HEK293 (cell line): ENCODE data around the gene SLC39A11.

Source experiments
- CTCF ChIA-PET: fragments of 350-600 bp; formaldehyde crosslinking; extraction: SDS; loops from one replicate; lab custom pipeline; 2021; ENCODE audit warnings: antibody characterized with exemption; lab: Yijun Ruan, JAX
- POLR2A ChIA-PET: fragments of 300-600 bp; formaldehyde crosslinking; extraction: SDS; loops from one replicate; lab custom pipeline; 2020; ENCODE audit warnings: antibody characterized with exemption, inconsistent platforms; lab: Yijun Ruan, JAX
- H3K27ac ChIP-seq: fragments of 200-500 bp; sonication (Bioruptor generic); 2 replicates; pipeline ENCODE4 v1.5.1; 2014; ENCODE audit warnings: low read depth, low read length, control low read depth, inconsistent platforms; ENCODE audit errors: extremely low read depth
- H3K36me3 ChIP-seq, 2 experiments: fragments of 200-500 bp in 1 of 2; sonication (Bioruptor generic) in 1 of 2; 1 replicate in 1 of 2; 2 replicates in 1 of 2; pipeline ENCODE4 v1.5.1; 2014 to 2017; ENCODE audit warnings: inconsistent platforms in 2 of 2, low read length in 2 of 2; ENCODE audit not compliant: control insufficient read depth in 2 of 2, insufficient read depth in 1 of 2
- H3K4me1 ChIP-seq: fragments of 200-500 bp; sonication (Bioruptor generic); 2 replicates; pipeline ENCODE4 v1.5.1; 2014; ENCODE audit warnings: mild to moderate bottlenecking, low read length, inconsistent platforms; ENCODE audit not compliant: control insufficient read depth, insufficient read depth
- H3K4me3 ChIP-seq: 2 replicates; pipeline ENCODE4 v1.5.1; 2011; ENCODE audit warnings: low read depth, mild to moderate bottlenecking, control low read depth, low read length, moderate library complexity
- H3K9me3 ChIP-seq: fragments of 200-500 bp; sonication (Bioruptor generic); 2 replicates; pipeline ENCODE4 v1.5.1; 2014; ENCODE audit warnings: low read depth, low read length, inconsistent platforms; ENCODE audit not compliant: control insufficient read depth, insufficient read depth
- EGR2 ChIP-seq: fragments of 450-650 bp; formaldehyde crosslinking; IDR thresholded peaks from 2 replicates; pipeline ENCODE4 v1.5.1; 2016; ENCODE audit warnings: low read depth, missing biosample characterization, missing genetic modification characterization
- GFI1B ChIP-seq: fragments of 450-650 bp; formaldehyde crosslinking; IDR thresholded peaks from 2 replicates; pipeline ENCODE4 v1.5.1; 2016; ENCODE audit warnings: missing biosample characterization, missing genetic modification characterization
- GLIS1 ChIP-seq: fragments of 450-650 bp; formaldehyde crosslinking; IDR thresholded peaks from 2 replicates; pipeline ENCODE4 v1.5.1; 2016; ENCODE audit warnings: missing biosample characterization, missing genetic modification characterization
- PRDM10 ChIP-seq: fragments of 450-650 bp; formaldehyde crosslinking; IDR thresholded peaks from 2 replicates; pipeline ENCODE4 v1.5.1; 2016; ENCODE audit warnings: missing biosample characterization, missing genetic modification characterization
- YY1 ChIP-seq: fragments of 450-650 bp; formaldehyde crosslinking; IDR thresholded peaks from 2 replicates; pipeline ENCODE4 v1.5.1; 2018; ENCODE audit warnings: missing biosample characterization, missing genetic modification characterization
- ZBTB20 ChIP-seq: fragments of 450-650 bp; formaldehyde crosslinking; IDR thresholded peaks from 2 replicates; pipeline ENCODE4 v1.5.1; 2016; ENCODE audit warnings: missing biosample characterization, missing genetic modification characterization
- ZBTB7A ChIP-seq: fragments of 450-650 bp; formaldehyde crosslinking; IDR thresholded peaks from 2 replicates; pipeline ENCODE4 v1.5.1; 2016; ENCODE audit warnings: low read depth, missing biosample characterization, missing genetic modification characterization
- ZEB2 ChIP-seq: fragments of 450-650 bp; formaldehyde crosslinking; IDR thresholded peaks from 2 replicates; pipeline ENCODE4 v1.5.1; 2016; ENCODE audit warnings: missing biosample characterization, missing genetic modification characterization
- ZFP3 ChIP-seq: fragments of 450-650 bp; formaldehyde crosslinking; IDR thresholded peaks from 2 replicates; pipeline ENCODE4 v1.5.1; 2016; ENCODE audit warnings: low read depth, missing biosample characterization, missing genetic modification characterization
- ZFP69B ChIP-seq: fragments of 450-650 bp; formaldehyde crosslinking; IDR thresholded peaks from 2 replicates; pipeline ENCODE4 v1.5.1; 2016; ENCODE audit warnings: missing biosample characterization, missing genetic modification characterization
- ZNF140 ChIP-seq: fragments of 450-650 bp; formaldehyde crosslinking; IDR thresholded peaks from 2 replicates; pipeline ENCODE4 v1.5.1; 2016; ENCODE audit warnings: missing biosample characterization, missing genetic modification characterization
- ZNF157 ChIP-seq: fragments of 450-650 bp; formaldehyde crosslinking; IDR thresholded peaks from 2 replicates; pipeline ENCODE4 v1.5.1; 2016; ENCODE audit warnings: missing biosample characterization, missing genetic modification characterization
- ZNF221 ChIP-seq: fragments of 450-650 bp; formaldehyde crosslinking; IDR thresholded peaks from 2 replicates; pipeline ENCODE4 v1.5.1; 2017; ENCODE audit warnings: missing biosample characterization, missing genetic modification characterization, borderline replicate concordance
- ZNF274 ChIP-seq, 2 experiments: fragments of 200-500 bp in 1 of 2; fragments of 450-650 bp in 1 of 2; sonication (Bioruptor generic) in 1 of 2; formaldehyde crosslinking in 1 of 2; IDR thresholded peaks; 2 replicates each; pipeline versions ENCODE4 v1.5.1 to v1.6.1; 2014 to 2016; ENCODE audit warnings: borderline replicate concordance in 1 of 2, inconsistent platforms in 1 of 2, low read length in 1 of 2, missing biosample characterization in 1 of 2, missing genetic modification characterization in 1 of 2
- ZNF366 ChIP-seq: fragments of 450-650 bp; formaldehyde crosslinking; conservative IDR thresholded peaks from 2 replicates; pipeline ENCODE4 v1.5.1; 2016; ENCODE audit warnings: missing biosample characterization, missing genetic modification characterization
- ZNF423 ChIP-seq: fragments of 450-650 bp; formaldehyde crosslinking; IDR thresholded peaks from 2 replicates; pipeline ENCODE4 v1.5.1; 2016; ENCODE audit warnings: missing biosample characterization, missing genetic modification characterization
- ZNF433 ChIP-seq: fragments of 450-650 bp; formaldehyde crosslinking; IDR thresholded peaks from 2 replicates; pipeline ENCODE4 v1.5.1; 2016; ENCODE audit warnings: missing biosample characterization, missing genetic modification characterization, low read depth
- ZNF48 ChIP-seq: fragments of 450-650 bp; formaldehyde crosslinking; IDR thresholded peaks from 2 replicates; pipeline ENCODE4 v1.5.1; 2016; ENCODE audit warnings: missing biosample characterization, missing genetic modification characterization
- ZNF571 ChIP-seq: fragments of 450-650 bp; formaldehyde crosslinking; IDR thresholded peaks from 2 replicates; pipeline ENCODE4 v1.5.0; 2017; ENCODE audit warnings: missing biosample characterization, missing genetic modification characterization
- ZNF585B ChIP-seq: fragments of 450-650 bp; formaldehyde crosslinking; IDR thresholded peaks from 2 replicates; pipeline ENCODE4 v1.5.1; 2016; ENCODE audit warnings: missing biosample characterization, missing genetic modification characterization
- ZNF768 ChIP-seq: fragments of 450-650 bp; formaldehyde crosslinking; IDR thresholded peaks from 2 replicates; pipeline ENCODE4 v1.5.1; 2018; ENCODE audit warnings: missing biosample characterization, mild to moderate bottlenecking, missing genetic modification characterization
- TF ChIP-seq, protein P1 (sequence below): fragments of 450-650 bp; formaldehyde crosslinking; IDR thresholded peaks from 2 replicates; pipeline ENCODE4 v1.5.1; 2016; ENCODE audit warnings: missing biosample characterization, missing genetic modification characterization
- TF ChIP-seq, protein P2 (sequence below): sonication (generic); formaldehyde crosslinking; IDR thresholded peaks from 2 replicates; pipeline ENCODE4 v1.8.1; 2022; ENCODE audit warnings: mild to moderate bottlenecking, moderate library complexity, missing genetic modification reagents
- TF ChIP-seq, protein P3 (sequence below): fragments of 450-650 bp; formaldehyde crosslinking; IDR thresholded peaks from 2 replicates; pipeline ENCODE4 v1.5.1; 2016; ENCODE audit warnings: missing biosample characterization, missing genetic modification characterization

The SLC39A11 gene

DNA sequence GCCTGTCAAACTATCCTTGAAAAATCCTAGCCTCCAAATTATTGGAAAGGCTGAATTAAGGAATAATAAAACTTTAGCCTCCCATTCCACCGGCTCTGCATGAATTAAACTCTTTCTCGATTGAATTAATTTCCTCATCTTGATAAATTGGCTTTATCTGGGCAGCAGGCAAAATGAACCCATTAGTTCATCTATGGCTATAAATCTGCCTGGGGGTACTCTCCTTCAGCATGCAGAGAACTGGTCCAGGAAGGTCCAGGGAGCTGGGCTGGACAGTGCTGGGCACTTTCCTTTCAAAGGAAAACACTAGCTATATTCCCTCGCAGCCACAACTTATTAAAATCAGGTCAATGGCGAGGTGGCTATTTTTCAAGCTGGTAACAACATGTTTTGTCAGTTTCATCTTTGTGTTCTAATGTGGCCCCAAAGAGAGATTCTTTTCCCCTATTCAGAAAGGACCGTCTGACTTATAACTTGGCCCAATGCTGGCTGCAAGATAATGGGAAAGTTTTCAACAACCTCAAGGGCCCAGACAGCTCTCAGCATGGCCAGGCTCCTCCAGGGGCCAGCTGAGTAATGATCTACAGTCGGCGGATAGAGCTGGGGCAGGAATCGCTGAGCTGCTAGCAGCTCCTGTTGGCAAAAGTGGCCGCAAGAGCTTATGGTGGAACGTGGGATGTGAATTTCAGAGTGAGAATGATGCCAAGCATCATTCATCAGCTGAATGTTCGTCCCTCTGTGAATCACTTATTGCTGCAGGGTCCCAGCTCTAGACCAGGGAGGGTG is 326.9 kb downstream of the SLC39A11 start:
- POLR2A ChIA-PET, result no interaction called here
- no peak overlapping the region for H3K4me3 ChIP-seq
- TF ChIP-seq GFI1B (tag by site-specific recombination), result no peak
- TF ChIP-seq, protein P1, sequence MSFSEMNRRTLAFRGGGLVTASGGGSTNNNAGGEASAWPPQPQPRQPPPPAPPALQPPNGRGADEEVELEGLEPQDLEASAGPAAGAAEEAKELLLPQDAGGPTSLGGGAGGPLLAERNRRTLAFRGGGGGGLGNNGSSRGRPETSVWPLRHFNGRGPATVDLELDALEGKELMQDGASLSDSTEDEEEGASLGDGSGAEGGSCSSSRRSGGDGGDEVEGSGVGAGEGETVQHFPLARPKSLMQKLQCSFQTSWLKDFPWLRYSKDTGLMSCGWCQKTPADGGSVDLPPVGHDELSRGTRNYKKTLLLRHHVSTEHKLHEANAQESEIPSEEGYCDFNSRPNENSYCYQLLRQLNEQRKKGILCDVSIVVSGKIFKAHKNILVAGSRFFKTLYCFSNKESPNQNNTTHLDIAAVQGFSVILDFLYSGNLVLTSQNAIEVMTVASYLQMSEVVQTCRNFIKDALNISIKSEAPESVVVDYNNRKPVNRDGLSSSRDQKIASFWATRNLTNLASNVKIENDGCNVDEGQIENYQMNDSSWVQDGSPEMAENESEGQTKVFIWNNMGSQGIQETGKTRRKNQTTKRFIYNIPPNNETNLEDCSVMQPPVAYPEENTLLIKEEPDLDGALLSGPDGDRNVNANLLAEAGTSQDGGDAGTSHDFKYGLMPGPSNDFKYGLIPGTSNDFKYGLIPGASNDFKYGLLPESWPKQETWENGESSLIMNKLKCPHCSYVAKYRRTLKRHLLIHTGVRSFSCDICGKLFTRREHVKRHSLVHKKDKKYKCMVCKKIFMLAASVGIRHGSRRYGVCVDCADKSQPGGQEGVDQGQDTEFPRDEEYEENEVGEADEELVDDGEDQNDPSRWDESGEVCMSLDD, result no peak
- TF ChIP-seq ZEB2 (tag by site-specific recombination), result no peak
- TF ChIP-seq YY1 (tag by site-specific recombination), result no peak
- TF ChIP-seq, all 188 proteins: peak for 0
- Histone ChIP-seq H3K9me3 (no peaks in the 10 kb centered on the region), H3K36me3 (no peaks in the 10 kb centered on the region), H3K4me1 (0 out of 2 replicates have a peak, but pooled peaks cover 2% of the 10 kb centered on the region), H3K27ac (no peak overlapping the region)
- CTCF ChIA-PET, result no interaction called here

- no peak overlapping the region for H3K27ac ChIP-seq
- H3K9me3 ChIP-seq, result no peaks in the 10 kb centered on the region
- TF ChIP-seq ZBTB20 (no peak), ZFP3 (no peak), ZBTB7A (tag by site-specific recombination) (no peak), ZNF48 (tag by site-specific recombination) (no peak), ZNF221 (tag by site-specific recombination) (no peak), ZNF423 (tag by site-specific recombination) (no peak), ZNF571 (tag by site-specific recombination) (no peak), ZNF366 (no peak), ZNF274 (IDR thresholded peaks at IDR 0.05; ENCODE audit: low read length) (no peak), ZNF274 (tag by site-specific recombination; IDR thresholded peaks at IDR 0.05; ENCODE audit: borderline replicate concordance) (no peak)
- TF ChIP-seq, protein P2, sequence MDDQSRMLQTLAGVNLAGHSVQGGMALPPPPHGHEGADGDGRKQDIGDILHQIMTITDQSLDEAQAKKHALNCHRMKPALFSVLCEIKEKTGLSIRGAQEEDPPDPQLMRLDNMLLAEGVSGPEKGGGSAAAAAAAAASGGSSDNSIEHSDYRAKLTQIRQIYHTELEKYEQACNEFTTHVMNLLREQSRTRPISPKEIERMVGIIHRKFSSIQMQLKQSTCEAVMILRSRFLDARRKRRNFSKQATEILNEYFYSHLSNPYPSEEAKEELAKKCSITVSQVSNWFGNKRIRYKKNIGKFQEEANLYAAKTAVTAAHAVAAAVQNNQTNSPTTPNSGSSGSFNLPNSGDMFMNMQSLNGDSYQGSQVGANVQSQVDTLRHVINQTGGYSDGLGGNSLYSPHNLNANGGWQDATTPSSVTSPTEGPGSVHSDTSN, result no peak
- 0 out of 2 replicates have a peak, but pooled peaks cover 2% of the 10 kb centered on the region for H3K4me1 ChIP-seq
- ChIA-PET CTCF (no interaction called here), POLR2A (no interaction called here)
- H3K4me3 ChIP-seq, result no peak overlapping the region
- H3K36me3 ChIP-seq, result no peaks in the 10 kb centered on the region
Measured at GRCh38 chr17:72764632-72765041, 327.9 kb downstream of the SLC39A11 start.

DNA sequence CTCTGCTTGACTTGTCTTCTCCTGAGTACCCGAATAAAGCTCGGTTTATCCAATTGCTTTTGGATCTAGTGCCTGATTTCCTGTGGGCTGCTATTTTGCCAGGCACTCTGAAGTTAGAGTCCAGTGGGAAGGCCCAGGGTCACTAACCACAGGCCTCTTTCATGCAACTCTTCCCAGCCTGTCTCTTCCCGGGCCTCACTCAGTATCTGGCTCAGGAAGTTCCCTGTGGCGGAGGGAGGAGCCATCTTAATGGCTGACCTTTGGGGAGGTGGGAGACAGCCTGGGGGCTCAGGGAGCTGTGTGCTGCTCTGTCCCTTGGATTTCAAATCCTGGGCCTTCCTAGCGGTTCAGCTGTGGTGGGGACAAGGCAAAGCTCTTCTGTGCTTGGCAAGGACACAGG is 328.5 kb downstream of the SLC39A11 start:
- no peak overlapping the region for H3K4me3 ChIP-seq
- no peaks in the 10 kb centered on the region for H3K9me3 ChIP-seq
- 0 out of 2 replicates have a peak, but pooled peaks cover 2% of the 10 kb centered on the region for H3K4me1 ChIP-seq
- CTCF ChIA-PET, result interaction anchor here (1.1 to 1.3 kb wide), 2 partner anchors 10 to 39 kb away, joined by 4 to 5 read pairs; no protein-coding TSS in a partner anchor
- no peak overlapping the region for H3K27ac ChIP-seq
- H3K36me3 ChIP-seq, result no peaks in the 10 kb centered on the region
- POLR2A ChIA-PET, result no interaction called here
- no peak for TF ChIP-seq ZNF768 (tag by site-specific recombination)
- no peak for TF ChIP-seq ZNF157 (tag by site-specific recombination)
- TF ChIP-seq ZNF433 (tag by site-specific recombination), result no peak
- no peak for TF ChIP-seq PRDM10
- no peak for TF ChIP-seq GLIS1
- TF ChIP-seq ZNF140 (tag by site-specific recombination), result no peak
- no peak for TF ChIP-seq ZNF585B
- no peak for TF ChIP-seq EGR2 (tag by site-specific recombination)
- no peak for TF ChIP-seq ZFP69B
- TF ChIP-seq, protein P3, sequence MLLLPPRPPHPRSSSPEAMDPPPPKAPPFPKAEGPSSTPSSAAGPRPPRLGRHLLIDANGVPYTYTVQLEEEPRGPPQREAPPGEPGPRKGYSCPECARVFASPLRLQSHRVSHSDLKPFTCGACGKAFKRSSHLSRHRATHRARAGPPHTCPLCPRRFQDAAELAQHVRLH (tag by site-specific recombination), result no peak
